SIG-M5 treated with dmso at 0.1 percent for 504 hours (cell line): ENCODE measurements around the gene CTDP1.
"Not testable (repeated sequence)": the region's sequence is repeated elsewhere in the genome, so short reads cannot be mapped to it uniquely, and the experiment has no call there.

Experiments
- DNase-seq: peaks from one replicate; lab custom pipeline; 2025; ENCODE audit not compliant: unreplicated experiment; lab: John Stamatoyannopoulos, UW

Gene CTDP1

DNA sequence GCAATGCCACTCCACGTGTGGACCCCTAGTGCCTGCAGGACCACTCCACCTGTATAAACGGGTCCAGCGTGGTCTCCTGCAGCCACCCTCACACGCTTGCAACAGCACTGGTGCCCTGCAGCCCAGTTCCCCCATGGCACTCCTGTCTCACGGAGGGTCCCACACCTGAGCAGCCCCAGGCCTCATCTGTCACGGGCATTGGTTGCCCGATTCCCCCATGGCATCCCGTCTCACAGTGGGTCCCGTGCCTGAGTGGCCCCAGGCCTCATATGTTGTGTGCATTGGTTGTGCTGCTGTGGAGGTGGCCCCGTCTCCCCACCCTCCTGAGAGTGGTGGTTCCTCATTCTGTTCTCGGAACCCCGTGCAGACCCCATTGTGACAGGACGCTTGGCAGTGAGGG, 43.4 kb downstream of the CTDP1 start:
- no peak for DNase-seq

GRCh38 chr18:79723628-79724027, 44.0 kb downstream of the CTDP1 start:
- no peak for DNase-seq

GRCh38 chr18:79724299-79725080, 44.9 kb downstream of the CTDP1 start:
- DNase-seq, result no peak

GRCh38 chr18:79725486-79725885, 45.9 kb downstream of the CTDP1 start:
- no peak for DNase-seq

GRCh38 chr18:79726721-79727120, 47.1 kb downstream of the CTDP1 start:
- no peak for DNase-seq

GRCh38 chr18:79727211-79727610, 47.6 kb downstream of the CTDP1 start:
- no peak for DNase-seq

DNA sequence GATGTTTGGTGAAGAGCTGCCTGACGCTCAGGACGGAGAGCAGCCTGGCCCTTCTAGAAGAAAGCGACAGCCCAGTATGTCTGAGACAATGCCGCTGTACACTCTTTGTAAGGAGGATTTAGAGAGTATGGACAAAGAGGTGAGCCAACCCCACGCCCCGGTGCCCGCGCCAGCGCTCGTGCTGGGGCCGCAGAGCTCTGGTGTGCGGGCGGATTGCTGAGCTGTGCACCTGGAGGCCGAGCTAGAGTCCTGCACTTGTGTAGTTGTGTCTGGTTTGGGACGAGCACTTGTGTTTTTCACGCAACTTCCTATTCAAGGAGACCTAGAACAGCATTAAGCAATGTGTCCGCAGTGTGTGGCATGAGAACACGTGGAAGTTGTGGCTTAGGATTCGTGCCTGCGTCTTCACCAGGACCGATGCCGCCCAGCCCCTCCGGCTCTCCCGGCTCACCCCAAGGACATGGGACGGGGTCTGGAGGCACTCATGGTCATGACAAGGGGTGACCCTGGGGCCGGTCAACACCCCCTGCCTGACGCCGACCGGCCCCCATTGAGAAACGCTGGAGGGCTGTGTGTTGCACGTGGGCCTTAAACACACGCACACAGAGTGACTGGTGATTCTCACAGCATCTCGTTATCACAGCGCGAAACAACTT, 49.5 kb downstream of the CTDP1 start:
- no peak for DNase-seq

- no peak for DNase-seq
These were observed 50.0 kb downstream of the CTDP1 start for GRCh38 chr18:79729611-79730010.

GRCh38 chr18:79730804-79731203, 51.2 kb downstream of the CTDP1 start:
- DNase-seq, result no peak

- DNase-seq, result not testable (repeated sequence)
These were observed 52.5 kb downstream of the CTDP1 start for GRCh38 chr18:79731881-79732720.

DNA sequence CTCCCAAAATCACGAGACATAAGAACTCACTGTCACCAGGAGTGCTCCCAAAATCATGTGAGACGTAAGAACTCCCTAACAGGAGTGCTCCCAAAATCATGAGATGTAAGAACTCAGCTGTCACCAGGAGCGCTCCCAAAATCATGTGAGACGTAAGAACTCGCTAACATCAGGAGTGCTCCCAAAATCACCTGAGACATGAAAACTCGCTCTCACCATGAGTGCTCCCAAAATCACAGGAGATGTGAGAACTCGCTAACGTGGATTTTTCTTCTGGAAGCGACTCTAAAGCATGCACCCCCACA, 53.1 kb downstream of the CTDP1 start:
- no peak for DNase-seq

- no peak for DNase-seq
These were observed 53.6 kb downstream of the CTDP1 start for GRCh38 chr18:79733135-79733701.

DNA sequence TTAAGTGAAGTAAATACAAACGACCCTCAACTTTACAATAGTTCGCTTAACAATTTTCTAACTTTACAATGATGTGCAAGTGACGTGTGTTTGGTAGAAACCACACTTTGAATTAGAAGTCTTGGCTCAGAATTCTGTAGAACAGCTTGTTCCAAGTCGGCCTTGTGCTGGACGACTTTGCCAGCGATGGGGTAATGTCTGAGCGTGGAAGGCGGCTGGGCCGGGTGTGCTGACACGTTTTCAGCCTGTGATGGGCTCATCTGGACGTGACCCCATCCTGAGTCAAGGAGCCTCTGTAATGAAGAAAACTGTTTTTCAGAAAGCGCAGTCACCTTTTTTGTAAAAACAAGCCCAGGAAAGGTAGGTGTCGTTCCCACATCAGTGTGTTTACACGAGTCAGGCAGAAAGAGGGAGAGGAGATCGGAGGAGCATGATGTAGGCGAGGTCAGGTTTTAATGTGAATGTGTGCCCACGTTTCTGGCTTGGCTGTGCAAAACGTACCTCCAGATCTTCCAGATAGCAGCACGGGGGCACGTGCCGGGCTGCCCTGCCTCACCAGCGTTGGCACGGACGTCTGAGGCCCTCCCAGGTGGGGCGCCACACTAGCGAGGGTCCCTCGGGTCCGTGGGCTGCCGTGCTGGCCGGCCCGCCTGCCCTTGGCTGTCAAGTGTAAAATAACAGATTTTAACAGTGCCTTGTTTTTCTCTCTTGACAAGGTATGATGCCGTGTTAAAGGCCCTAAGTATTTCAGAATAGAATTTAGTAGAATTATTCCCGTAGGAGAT, 54.6 kb downstream of the CTDP1 start:
- no peak for DNase-seq

DNA sequence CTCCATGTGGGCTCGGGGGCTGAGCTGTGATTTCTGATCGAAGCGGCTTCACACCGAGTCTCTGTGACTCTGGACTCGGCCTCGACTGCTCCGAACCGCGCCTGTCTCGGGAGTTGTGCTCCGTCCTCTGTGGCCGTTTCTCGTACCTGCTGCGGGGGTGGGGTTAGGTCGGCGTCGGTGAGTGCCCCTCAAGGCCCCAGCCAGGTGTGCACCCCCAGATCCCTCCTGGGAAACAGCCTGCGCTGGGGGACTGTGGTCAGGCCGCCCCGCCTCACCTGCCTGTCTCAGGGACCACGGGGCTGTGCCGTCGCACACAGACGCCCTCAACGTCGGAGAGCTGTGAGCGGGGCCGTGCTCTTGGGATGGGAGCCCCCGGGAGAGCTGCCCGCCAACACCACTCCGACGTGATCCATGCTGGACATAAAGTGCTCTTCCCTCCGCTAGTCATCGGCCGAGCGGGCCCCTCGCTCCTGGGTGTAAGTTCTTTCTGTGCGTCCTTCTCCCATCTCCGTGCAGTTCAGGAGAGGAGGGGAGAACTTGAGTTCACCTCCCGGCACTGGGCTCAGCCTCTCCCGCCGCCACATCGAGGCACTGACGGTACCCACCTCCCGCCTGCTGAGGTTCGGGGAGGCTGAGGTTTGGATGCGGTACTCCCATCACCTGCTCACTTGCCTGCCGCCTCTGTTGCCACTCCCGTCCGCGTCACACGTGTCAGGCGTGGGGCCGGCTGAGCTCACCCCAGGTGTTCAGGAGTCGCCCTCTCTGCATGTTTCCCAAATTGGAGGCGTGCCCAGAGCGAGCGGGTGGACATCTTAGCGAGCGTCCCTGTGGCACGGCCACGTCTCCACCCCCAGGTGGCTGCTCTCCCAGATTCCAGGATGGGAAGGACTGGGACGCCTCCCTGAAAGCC, 55.7 kb downstream of the CTDP1 start:
- DNase-seq, result no peak

DNA sequence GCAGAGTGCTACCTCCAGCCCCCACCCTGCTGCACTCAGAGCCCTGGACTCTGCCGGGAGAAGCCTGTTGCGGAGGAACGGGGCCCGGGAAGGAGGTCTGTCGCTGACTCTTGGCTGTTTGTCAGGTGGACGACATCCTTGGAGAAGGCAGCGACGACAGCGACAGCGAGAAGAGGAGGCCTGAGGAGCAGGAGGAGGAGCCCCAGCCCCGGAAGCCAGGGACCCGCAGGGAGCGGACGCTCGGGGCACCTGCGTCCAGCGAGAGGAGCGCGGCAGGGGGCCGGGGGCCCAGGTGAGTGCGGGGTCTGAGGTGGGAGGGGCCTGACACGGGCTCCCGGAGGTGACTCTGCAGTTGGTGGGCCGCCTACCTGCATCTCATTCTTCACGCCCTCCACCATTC, 56.6 kb downstream of the CTDP1 start:
- no peak for DNase-seq

GRCh38 chr18:79736846-79737245, 57.2 kb downstream of the CTDP1 start:
- no peak for DNase-seq

GRCh38 chr18:79737426-79737825, 57.8 kb downstream of the CTDP1 start:
- DNase-seq, result no peak

GRCh38 chr18:79738041-79738461, 58.4 kb downstream of the CTDP1 start:
- DNase-seq, result no peak

DNA sequence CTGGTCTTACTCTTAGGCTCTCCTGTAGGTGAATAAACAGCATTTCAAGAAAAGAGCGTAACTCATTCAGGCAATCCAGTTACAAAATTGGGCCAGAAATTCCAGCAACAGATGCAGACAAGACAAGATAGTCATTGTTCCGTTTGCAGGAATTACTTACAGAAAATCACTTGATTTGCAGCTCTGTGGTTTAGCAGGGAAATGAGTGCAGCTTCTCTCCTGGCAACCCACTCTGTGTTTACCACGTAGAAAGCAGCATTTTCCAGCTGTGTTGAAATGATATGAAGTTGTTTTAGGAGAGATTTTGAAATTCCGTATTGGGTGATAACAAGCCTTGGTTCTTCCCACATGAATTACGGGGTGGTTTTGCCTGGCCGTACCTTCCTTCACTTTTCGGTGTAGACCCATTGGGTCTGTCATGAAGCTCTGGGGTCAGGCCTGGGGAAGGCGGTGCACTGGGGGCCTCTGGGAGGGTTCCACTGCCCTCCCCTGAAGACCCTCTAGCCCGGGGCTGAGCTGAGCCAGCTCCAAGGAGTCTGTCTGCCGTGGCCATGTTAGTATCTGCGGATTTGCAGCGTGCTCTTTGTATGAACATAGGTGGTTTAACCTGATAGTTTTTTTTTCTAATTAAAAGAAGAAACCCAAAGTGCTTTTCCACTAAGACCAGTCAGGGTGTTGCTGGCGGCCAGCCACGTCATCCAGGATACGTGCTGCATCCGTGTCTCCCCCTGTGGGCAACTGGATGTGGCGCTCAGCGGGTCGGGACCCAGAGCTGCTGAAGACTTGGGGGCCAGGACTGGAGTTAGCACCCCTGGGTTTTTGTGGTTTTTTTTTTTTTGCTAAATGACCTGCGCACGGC, 59.2 kb downstream of the CTDP1 start:
- no peak for DNase-seq
